Activated naive CD8-positive, alpha-beta T cell treated with anti-CD3 and anti-CD28 coated beads, Interleukin-2, amount 50 U/mL, for 24 hours (primary cell): ENCODE data around the gene JAML.

ENCODE experiments used
- ATAC-seq: fragments of 150-1000 bp; cut with Tn5 transposase; one replicate; pipeline ENCODE4 v1.10.0; 2021
- DNase-seq: peaks from one replicate; pipeline ENCODE4 v3.0.0; 2021
- H3K27ac Mint-ChIP-seq: one replicate; pipeline ENCODE4 v1.8.0; 2021; ENCODE audit warnings: mild to moderate bottlenecking, mixed read lengths
- H3K27me3 Mint-ChIP-seq: one replicate; pipeline ENCODE4 v1.8.0; 2021; ENCODE audit warnings: mixed read lengths
- H3K36me3 Mint-ChIP-seq: one replicate; pipeline ENCODE4 v1.8.0; 2021; ENCODE audit warnings: low read depth, mixed read lengths
- H3K4me1 Mint-ChIP-seq: one replicate; pipeline ENCODE4 v1.8.0; 2021; ENCODE audit warnings: mixed read lengths
- H3K4me3 Mint-ChIP-seq: one replicate; pipeline ENCODE4 v1.8.0; 2021; ENCODE audit warnings: mild to moderate bottlenecking, moderate library complexity, mixed read lengths
- H3K9me3 Mint-ChIP-seq: one replicate; pipeline ENCODE4 v1.8.0; 2021; ENCODE audit warnings: mixed read lengths

Gene JAML

DNA sequence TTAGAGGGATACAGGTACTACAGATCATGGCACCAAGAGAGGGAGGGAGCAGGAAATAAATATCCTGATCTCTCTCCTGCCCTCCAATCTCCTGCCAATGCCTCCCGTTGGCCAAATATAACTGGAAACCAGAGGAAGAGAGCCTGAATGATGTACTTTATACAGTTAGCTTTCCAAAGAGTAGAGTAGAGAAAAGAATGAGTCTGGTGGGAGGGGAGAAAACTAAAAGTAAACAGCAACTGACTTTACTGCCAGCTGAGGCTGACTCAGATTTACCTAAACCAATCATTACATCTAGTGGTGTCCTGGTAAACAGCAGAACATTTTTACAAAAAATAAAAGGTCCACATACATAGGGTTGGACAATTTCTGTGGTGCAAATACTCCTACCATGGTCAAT is 22.2 kb upstream of the JAML start:
- peak; percentile 48 for ATAC-seq
- peaks cover 19% of the 10 kb centered on the region for H3K36me3 Mint-ChIP-seq
- H3K9me3 Mint-ChIP-seq = no peaks in the 10 kb centered on the region
- peaks cover 85% of the 10 kb centered on the region for H3K4me1 Mint-ChIP-seq
- DNase-seq = no peak
- no peaks in the 10 kb centered on the region for H3K27me3 Mint-ChIP-seq
- no peak overlapping the region for H3K4me3 Mint-ChIP-seq
- H3K27ac Mint-ChIP-seq = peak overlapping the region; percentile 98

DNA sequence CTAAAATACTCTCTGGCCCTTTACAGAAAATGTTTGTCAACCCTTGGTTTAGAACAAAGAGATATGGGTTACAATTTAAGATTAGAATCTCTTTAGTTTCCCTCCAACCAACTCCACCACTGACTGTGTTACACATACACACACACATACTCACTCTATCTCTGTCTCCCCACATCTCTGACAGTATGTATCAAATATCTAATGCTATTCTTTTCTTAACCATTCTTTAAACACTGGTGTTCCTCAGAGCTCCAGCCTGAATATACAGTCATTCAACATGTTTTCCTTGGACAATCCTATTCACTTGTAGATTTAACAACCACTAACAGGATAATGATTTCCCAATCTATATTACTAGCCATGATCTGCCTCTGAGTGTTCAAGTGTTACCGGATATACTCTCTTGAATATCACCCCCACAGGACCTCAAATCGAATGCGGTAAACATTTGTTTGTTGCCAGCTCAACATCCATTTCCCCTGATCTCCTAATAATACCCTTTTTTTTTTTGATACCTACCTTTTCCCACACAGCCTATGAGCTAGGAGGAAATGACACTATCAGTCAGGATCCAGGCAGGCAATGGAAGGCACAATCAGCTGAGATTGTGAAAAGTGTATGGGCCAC is 21.2 kb upstream of the JAML start:
- H3K27ac Mint-ChIP-seq = peak overlapping the region; percentile 98
- ATAC-seq = no peak

GRCh38 chr11:118243993-118244762 is 19.4 kb upstream of the JAML start:
- Mint-ChIP-seq H3K36me3 (peaks cover 38% of the 10 kb centered on the region), H3K4me1 (peaks cover 91% of the 10 kb centered on the region), H3K4me3 (peak overlapping the region; percentile 1)

More for the DNA sequence above, 21.2 kb upstream of the JAML start:
- no peaks in the 10 kb centered on the region for H3K27me3 Mint-ChIP-seq
- peak overlapping the region; percentile 27 for H3K4me3 Mint-ChIP-seq
- H3K9me3 Mint-ChIP-seq = no peaks in the 10 kb centered on the region
- no peak for DNase-seq
- peaks cover 91% of the 10 kb centered on the region for H3K4me1 Mint-ChIP-seq
- peaks cover 22% of the 10 kb centered on the region for H3K36me3 Mint-ChIP-seq

DNA sequence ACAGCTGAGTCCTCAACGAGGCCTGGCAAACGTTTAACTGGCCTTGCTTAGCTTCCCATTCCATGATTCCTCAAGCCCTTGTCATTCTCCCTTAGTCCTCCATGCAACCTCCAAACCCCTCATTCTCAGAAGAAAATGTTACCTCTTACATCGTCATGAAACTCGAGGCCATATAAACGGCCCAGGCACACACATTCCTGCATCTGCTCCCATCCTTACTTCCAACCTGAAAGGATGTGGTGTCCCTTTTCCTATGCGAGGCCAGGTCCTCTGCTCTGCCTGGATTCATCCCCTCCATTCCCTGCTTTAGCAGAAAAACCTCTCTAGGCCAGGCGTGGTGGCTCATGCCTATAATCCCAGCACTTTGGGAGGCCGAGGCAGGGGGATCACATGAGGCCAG is 18.4 kb upstream of the JAML start:
- peaks cover 48% of the 10 kb centered on the region for H3K36me3 Mint-ChIP-seq
- no peaks in the 10 kb centered on the region for H3K9me3 Mint-ChIP-seq
- no peaks in the 10 kb centered on the region for H3K27me3 Mint-ChIP-seq
- peak overlapping the region; percentile 39 for H3K4me3 Mint-ChIP-seq
- H3K4me1 Mint-ChIP-seq = peaks cover 93% of the 10 kb centered on the region
- peak overlapping the region; percentile 98 for H3K27ac Mint-ChIP-seq
- DNase-seq (no peak), ATAC-seq (no peak)

More at GRCh38 chr11:118243993-118244762, 19.4 kb upstream of the JAML start:
- no peaks in the 10 kb centered on the region for H3K27me3 Mint-ChIP-seq
- H3K27ac Mint-ChIP-seq = peak overlapping the region; percentile 98
- DNase-seq = no peak
- H3K9me3 Mint-ChIP-seq = no peaks in the 10 kb centered on the region
- no peak for ATAC-seq

DNA sequence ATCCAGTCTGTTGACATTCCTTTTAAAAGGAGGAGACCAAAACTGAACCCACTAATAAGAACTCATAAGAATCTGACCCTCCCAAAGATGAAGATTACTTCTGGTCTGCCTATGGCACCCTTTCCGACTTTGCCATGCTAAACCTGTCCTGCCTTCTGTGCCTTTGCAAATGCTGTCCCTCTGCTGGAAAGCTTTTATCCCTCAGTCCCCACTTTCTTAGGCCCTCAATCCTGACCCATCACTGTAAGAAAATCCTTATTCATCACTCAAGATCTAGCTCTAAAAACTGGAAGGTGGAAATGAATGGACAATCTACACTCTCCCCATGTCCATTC is 16.9 kb upstream of the JAML start:
- no peak for ATAC-seq

GRCh38 chr11:118240999-118241763 is 16.4 kb upstream of the JAML start:
- ATAC-seq (peak; percentile 93), DNase-seq (peak; percentile 57)
- H3K36me3 Mint-ChIP-seq = peaks cover 60% of the 10 kb centered on the region

More for the DNA sequence above, 16.9 kb upstream of the JAML start:
- no peaks in the 10 kb centered on the region for H3K9me3 Mint-ChIP-seq
- H3K27me3 Mint-ChIP-seq = no peaks in the 10 kb centered on the region
- DNase-seq = no peak
- H3K4me3 Mint-ChIP-seq = peak overlapping the region; percentile 91
- H3K4me1 Mint-ChIP-seq = peaks cover 96% of the 10 kb centered on the region
- peaks cover 56% of the 10 kb centered on the region for H3K36me3 Mint-ChIP-seq
- peak overlapping the region; percentile 98 for H3K27ac Mint-ChIP-seq

GRCh38 chr11:118239509-118240205 is 14.8 kb upstream of the JAML start:
- peak overlapping the region; percentile 91 for H3K4me3 Mint-ChIP-seq
- no peak for DNase-seq

More at GRCh38 chr11:118240999-118241763, 16.4 kb upstream of the JAML start:
- Mint-ChIP-seq H3K27ac (peak overlapping the region; percentile 98), H3K4me1 (peaks cover 96% of the 10 kb centered on the region), H3K4me3 (peak overlapping the region; percentile 91), H3K9me3 (no peaks in the 10 kb centered on the region), H3K27me3 (no peaks in the 10 kb centered on the region)

GRCh38 chr11:118238929-118239328 is 14.1 kb upstream of the JAML start:
- Mint-ChIP-seq H3K4me1 (peaks cover 78% of the 10 kb centered on the region), H3K27ac (peak overlapping the region; percentile 98), H3K9me3 (no peaks in the 10 kb centered on the region), H3K27me3 (no peaks in the 10 kb centered on the region), H3K4me3 (peak overlapping the region; percentile 91), H3K36me3 (peaks cover 70% of the 10 kb centered on the region)
- no peak for DNase-seq
- ATAC-seq = peak; percentile 29

More at GRCh38 chr11:118239509-118240205, 14.8 kb upstream of the JAML start:
- Mint-ChIP-seq H3K27ac (peak overlapping the region; percentile 98), H3K4me1 (peaks cover 85% of the 10 kb centered on the region), H3K27me3 (no peaks in the 10 kb centered on the region), H3K36me3 (peaks cover 67% of the 10 kb centered on the region), H3K9me3 (no peaks in the 10 kb centered on the region)
- no peak for ATAC-seq

DNA sequence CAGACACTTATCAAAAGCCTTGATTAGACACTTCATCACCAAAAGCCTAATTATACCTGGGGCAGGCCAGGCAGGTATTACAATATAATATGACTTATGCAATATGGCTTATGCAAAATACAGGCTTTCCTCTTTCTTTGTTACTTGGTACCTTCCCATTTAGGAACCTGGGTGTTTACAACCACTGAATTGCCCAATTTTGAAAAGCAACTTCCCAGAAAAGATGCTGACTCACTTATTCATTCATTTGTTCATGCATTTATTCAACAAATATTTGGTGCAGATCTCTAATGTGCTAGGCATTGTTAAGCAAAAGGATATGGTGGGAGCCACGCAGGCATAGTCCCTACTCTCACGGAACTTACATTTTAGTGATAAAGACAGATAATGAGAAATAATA is 13.6 kb upstream of the JAML start:
- ATAC-seq (no peak), DNase-seq (no peak)
- Mint-ChIP-seq H3K4me1 (peaks cover 73% of the 10 kb centered on the region), H3K27ac (peak overlapping the region; percentile 98), H3K4me3 (peak overlapping the region; percentile 91), H3K36me3 (peaks cover 75% of the 10 kb centered on the region), H3K9me3 (no peaks in the 10 kb centered on the region), H3K27me3 (no peaks in the 10 kb centered on the region)

- H3K9me3 Mint-ChIP-seq = no peaks in the 10 kb centered on the region
- DNase-seq (no peak), ATAC-seq (no peak)
- peak overlapping the region; percentile 91 for H3K4me3 Mint-ChIP-seq
- peaks cover 51% of the 10 kb centered on the region for H3K4me1 Mint-ChIP-seq
- H3K27ac Mint-ChIP-seq = peak overlapping the region; percentile 76
- H3K27me3 Mint-ChIP-seq = no peaks in the 10 kb centered on the region
- H3K36me3 Mint-ChIP-seq = peaks cover 83% of the 10 kb centered on the region
These were observed 11.4 kb upstream of the JAML start for GRCh38 chr11:118236170-118236569.

GRCh38 chr11:118234833-118235232 is 10.0 kb upstream of the JAML start:
- Mint-ChIP-seq H3K27ac (no peak overlapping the region), H3K36me3 (peaks cover 71% of the 10 kb centered on the region), H3K9me3 (no peaks in the 10 kb centered on the region), H3K27me3 (no peaks in the 10 kb centered on the region), H3K4me3 (peak overlapping the region; percentile 57), H3K4me1 (peaks cover 38% of the 10 kb centered on the region)
- ATAC-seq (no peak), DNase-seq (no peak)

DNA sequence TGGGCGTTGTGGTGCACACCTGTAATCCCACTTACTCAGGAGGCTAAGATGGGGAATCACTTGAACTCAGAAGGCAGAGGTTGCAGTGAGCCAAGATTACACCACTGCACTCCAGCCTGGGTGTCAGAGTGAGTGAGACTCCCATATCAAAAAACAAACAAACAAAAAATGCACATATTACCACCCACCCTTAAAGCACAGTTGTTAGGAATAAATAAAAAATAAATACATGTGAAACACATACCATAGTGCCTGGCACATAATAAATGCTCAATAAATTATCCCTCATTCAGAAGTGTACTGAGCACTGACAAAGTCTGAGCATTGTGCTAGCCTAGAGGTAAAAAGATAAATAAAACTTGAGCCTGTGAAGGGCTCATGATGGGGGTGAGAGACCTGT is 9.0 kb upstream of the JAML start:
- no peaks in the 10 kb centered on the region for H3K27me3 Mint-ChIP-seq
- ATAC-seq (no peak), DNase-seq (no peak)
- peaks cover 30% of the 10 kb centered on the region for H3K4me1 Mint-ChIP-seq
- H3K9me3 Mint-ChIP-seq = no peaks in the 10 kb centered on the region
- H3K36me3 Mint-ChIP-seq = peaks cover 63% of the 10 kb centered on the region
- no peak overlapping the region for H3K27ac Mint-ChIP-seq
- peak overlapping the region; percentile 57 for H3K4me3 Mint-ChIP-seq

- Mint-ChIP-seq H3K27ac (no peak overlapping the region), H3K36me3 (peaks cover 61% of the 10 kb centered on the region), H3K27me3 (no peaks in the 10 kb centered on the region), H3K4me1 (peaks cover 26% of the 10 kb centered on the region), H3K9me3 (no peaks in the 10 kb centered on the region), H3K4me3 (peak overlapping the region; percentile 57)
- ATAC-seq (no peak), DNase-seq (no peak)
These were observed 8.6 kb upstream of the JAML start for GRCh38 chr11:118233377-118233776.

DNA sequence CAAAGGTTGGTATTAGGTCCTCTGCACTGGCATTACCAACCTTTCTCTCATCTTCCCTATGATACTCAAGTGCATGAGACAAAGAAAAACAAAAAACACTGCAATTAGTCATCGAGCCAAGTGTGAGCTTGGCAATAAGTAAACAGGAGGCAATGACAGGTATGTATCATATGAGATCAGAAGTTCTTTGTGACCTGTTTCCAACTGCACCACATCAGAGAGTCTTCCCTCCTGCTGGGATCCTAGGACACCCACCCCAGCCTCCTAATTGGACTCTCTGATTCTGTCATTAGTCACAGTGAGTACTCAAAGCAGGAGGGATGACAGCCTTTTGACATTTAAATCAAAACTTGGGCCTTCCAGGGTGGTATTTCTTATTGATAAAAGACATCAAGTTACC is 7.8 kb upstream of the JAML start:
- Mint-ChIP-seq H3K9me3 (no peaks in the 10 kb centered on the region), H3K27me3 (no peaks in the 10 kb centered on the region), H3K4me3 (peak overlapping the region; percentile 27), H3K36me3 (peaks cover 61% of the 10 kb centered on the region), H3K27ac (no peak overlapping the region), H3K4me1 (peaks cover 19% of the 10 kb centered on the region)
- DNase-seq (peak; percentile 51), ATAC-seq (peak; percentile 91)
